Astrocyte (in vitro differentiated cells and primary cell): ENCODE measurements around the gene BASP1.

Source experiments
- CTCF ChIP-seq: IDR thresholded peaks from 2 replicates; pipeline ENCODE4 v1.5.1; 2011; ENCODE audit warnings: low read depth, mild to moderate bottlenecking, inconsistent platforms, low read length, moderate library complexity; ENCODE audit not compliant: insufficient read depth
- EZH2 ChIP-seq: IDR thresholded peaks from 2 replicates; pipeline ENCODE4 v1.6.1; 2012; ENCODE audit warnings: mild to moderate bottlenecking, low read length, inconsistent platforms; ENCODE audit not compliant: insufficient read depth

- no peak for TF ChIP-seq CTCF
- no peak for TF ChIP-seq EZH2
Measured at GRCh38 chr5:17238521-17239041, 21.1 kb downstream of the BASP1 start.
